ENCODE results near the gene RPP25. TPM values are rescaled to one million over a fixed set of nuclear protein-coding genes. Genes with fewer than 3 reads are reported as not detected.

RPP25 gene
- total and polyA plus RNA-seq, 2 donors (not counting 1 experiment from before 2014, with no cell fraction given), result 0.50 to 1.00 TPM

- DNase-seq (ENCODE audit: low read depth in 2 of 2), result no peak
- Histone ChIP-seq H2AFZ (ENCODE audit: low read length) (no peak overlapping the region), H4K20me1 (ENCODE audit: control insufficient read depth, extremely low read depth, insufficient read depth, low read length) (no peaks in the 10 kb centered on the region), H3K79me2 (ENCODE audit: control insufficient read depth, insufficient read depth, low read length) (no peaks in the 10 kb centered on the region), H3K4me2 (ENCODE audit: extremely low read depth, insufficient read depth, low read length) (no peak overlapping the region), H3K27ac (ENCODE audit: insufficient read depth, low read length) (no peak overlapping the region), H3K4me3 (replicated peaks in 1 of 4; ENCODE audit: control extremely low read depth in 1 of 4, insufficient read depth in 1 of 4, low read depth in 3 of 4, low read length in 4 of 4) (no peak overlapping the region), H3K9ac (ENCODE audit: insufficient read depth, low read length) (no peak overlapping the region), H3K36me3 (ENCODE audit: control insufficient read depth, insufficient read depth, low read length) (no peaks in the 10 kb centered on the region), H3K4me1 (ENCODE audit: control insufficient read depth, extremely low read depth, insufficient read depth, low read length) (no peaks in the 10 kb centered on the region), H3K9me3 (ENCODE audit: control insufficient read depth, insufficient read depth, low read depth, low read length) (no peaks in the 10 kb centered on the region), H3K27me3 (ENCODE audit: control insufficient read depth, insufficient read depth, low read length) (peaks cover 14% of the 10 kb centered on the region)
- TF ChIP-seq EZH2 (IDR thresholded peaks at IDR 0.05; ENCODE audit: low read length, missing control alignments), result no peak
- no peak for TF ChIP-seq CTCF (conservative IDR thresholded peaks at IDR 0.05 in 1 of 2, IDR thresholded peaks at IDR 0.05 in 1 of 2; ENCODE audit: low read depth in 1 of 2, low read length in 2 of 2)
Observed at GRCh38 chr15:74962671-74963070, 6.1 kb upstream of the RPP25 start.

GRCh38 chr15:74962219-74962618 is 5.6 kb upstream of the RPP25 start:
- Histone ChIP-seq H3K9ac (ENCODE audit: insufficient read depth, low read length) (no peak overlapping the region), H3K4me3 (replicated peaks in 1 of 4; ENCODE audit: control extremely low read depth in 1 of 4, insufficient read depth in 1 of 4, low read depth in 3 of 4, low read length in 4 of 4) (no peak overlapping the region), H3K79me2 (ENCODE audit: control insufficient read depth, insufficient read depth, low read length) (no peaks in the 10 kb centered on the region), H3K4me2 (ENCODE audit: extremely low read depth, insufficient read depth, low read length) (no peak overlapping the region), H3K27ac (ENCODE audit: insufficient read depth, low read length) (no peak overlapping the region), H3K27me3 (ENCODE audit: control insufficient read depth, insufficient read depth, low read length) (peaks cover 14% of the 10 kb centered on the region), H3K36me3 (ENCODE audit: control insufficient read depth, insufficient read depth, low read length) (no peaks in the 10 kb centered on the region), H3K9me3 (ENCODE audit: control insufficient read depth, insufficient read depth, low read depth, low read length) (no peaks in the 10 kb centered on the region), H4K20me1 (ENCODE audit: control insufficient read depth, extremely low read depth, insufficient read depth, low read length) (no peaks in the 10 kb centered on the region), H2AFZ (ENCODE audit: low read length) (no peak overlapping the region), H3K4me1 (ENCODE audit: control insufficient read depth, extremely low read depth, insufficient read depth, low read length) (no peaks in the 10 kb centered on the region)
- DNase-seq (ENCODE audit: low read depth in 2 of 2), result no peak
- TF ChIP-seq EZH2 (IDR thresholded peaks at IDR 0.05; ENCODE audit: low read length, missing control alignments) (no peak), CTCF (conservative IDR thresholded peaks at IDR 0.05 in 1 of 2, IDR thresholded peaks at IDR 0.05 in 1 of 2; ENCODE audit: low read depth in 1 of 2, low read length in 2 of 2) (no peak)

- Histone ChIP-seq H3K27me3 (ENCODE audit: control insufficient read depth, insufficient read depth, low read length) (peaks cover 14% of the 10 kb centered on the region), H3K9me3 (ENCODE audit: control insufficient read depth, insufficient read depth, low read depth, low read length) (no peaks in the 10 kb centered on the region), H3K79me2 (ENCODE audit: control insufficient read depth, insufficient read depth, low read length) (no peaks in the 10 kb centered on the region), H3K9ac (ENCODE audit: insufficient read depth, low read length) (no peak overlapping the region), H3K4me3 (replicated peaks in 1 of 4; ENCODE audit: control extremely low read depth in 1 of 4, insufficient read depth in 1 of 4, low read depth in 3 of 4, low read length in 4 of 4) (no peak overlapping the region), H3K4me1 (ENCODE audit: control insufficient read depth, extremely low read depth, insufficient read depth, low read length) (no peaks in the 10 kb centered on the region), H4K20me1 (ENCODE audit: control insufficient read depth, extremely low read depth, insufficient read depth, low read length) (no peaks in the 10 kb centered on the region), H3K27ac (ENCODE audit: insufficient read depth, low read length) (no peak overlapping the region), H2AFZ (ENCODE audit: low read length) (no peak overlapping the region), H3K36me3 (ENCODE audit: control insufficient read depth, insufficient read depth, low read length) (no peaks in the 10 kb centered on the region), H3K4me2 (ENCODE audit: extremely low read depth, insufficient read depth, low read length) (no peak overlapping the region)
- DNase-seq (ENCODE audit: low read depth in 2 of 2), result no peak
- no peak for TF ChIP-seq CTCF (conservative IDR thresholded peaks at IDR 0.05 in 1 of 2, IDR thresholded peaks at IDR 0.05 in 1 of 2; ENCODE audit: low read depth in 1 of 2, low read length in 2 of 2)
- no peak for TF ChIP-seq EZH2 (IDR thresholded peaks at IDR 0.05; ENCODE audit: low read length, missing control alignments)
Observed at GRCh38 chr15:74961616-74962015, 5.0 kb upstream of the RPP25 start.
